Mesodermal cell (in vitro differentiated cells): Measurements from ENCODE around the gene KBTBD13.

ENCODE experiments used
- H3K27ac ChIP-seq: 2 replicates; pipeline ENCODE4 v1.7.0; 2013; ENCODE audit warnings: mild to moderate bottlenecking, low read depth, low read length, moderate library complexity; ENCODE audit not compliant: severe bottlenecking
- H3K36me3 ChIP-seq: 2 replicates; pipeline ENCODE4 v1.7.1; 2013; ENCODE audit warnings: mild to moderate bottlenecking, low read length, moderate library complexity; ENCODE audit not compliant: control insufficient read depth, insufficient read depth
- H3K4me1 ChIP-seq: one replicate; pipeline ENCODE4 v1.7.1; 2013; ENCODE audit warnings: mild to moderate bottlenecking, low read length; ENCODE audit not compliant: insufficient read depth, control insufficient read depth, poor library complexity, severe bottlenecking
- H3K4me3 ChIP-seq: 2 replicates; pipeline ENCODE4 v1.7.0; 2013; ENCODE audit warnings: low read length, control low read depth, mild to moderate bottlenecking; ENCODE audit not compliant: insufficient read depth, poor library complexity, severe bottlenecking; ENCODE audit errors: extremely low read depth
- H3K9me3 ChIP-seq: 2 replicates; pipeline ENCODE4 v1.7.1; 2013; ENCODE audit warnings: mild to moderate bottlenecking, low read length, moderate library complexity; ENCODE audit not compliant: control insufficient read depth
- WGBS, 2 experiments: methylation state at CpG; one replicate each; pipeline ENCODE4 v1.1.5; 2013; ENCODE audit warnings: missing lambda C conversion rate in 2 of 2; ENCODE audit not compliant: insufficient coverage in 2 of 2; 5-methylcytosine and 5-hydroxymethylcytosine counted together

KBTBD13 gene

DNA sequence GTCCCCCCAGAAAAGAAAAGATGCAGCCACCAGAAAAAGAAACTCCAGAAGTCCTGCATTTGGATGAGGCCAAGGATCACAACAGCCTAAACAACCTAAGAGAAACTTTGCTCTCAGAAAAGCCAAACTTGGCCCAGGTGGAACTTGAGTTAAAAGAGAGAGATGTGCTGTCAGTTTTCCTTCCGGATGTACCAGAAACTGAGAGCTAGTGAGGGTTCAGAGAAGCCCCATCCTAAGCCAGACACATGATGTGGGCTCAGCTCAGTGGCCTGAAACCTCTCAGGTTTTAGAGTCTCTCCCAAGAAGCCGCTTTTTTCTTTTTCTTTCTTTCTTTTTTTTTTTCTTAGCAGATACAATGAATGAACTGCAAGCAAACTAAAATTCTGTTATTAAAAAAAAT lies 23.6 kb upstream of the KBTBD13 start:
- WGBS, 2 experiments, result 89 to 100% methylated on average over 1 of the region's 2 CpGs
- no peak overlapping the region for H3K27ac ChIP-seq
- peaks cover 10% of the 10 kb centered on the region for H3K4me1 ChIP-seq
- peaks cover 36% of the 10 kb centered on the region for H3K36me3 ChIP-seq
- no peak overlapping the region for H3K4me3 ChIP-seq
- H3K9me3 ChIP-seq, result no peaks in the 10 kb centered on the region

GRCh38 chr15:65054333-65055200 lies 22.0 kb upstream of the KBTBD13 start:
- Histone ChIP-seq H3K9me3 (no peaks in the 10 kb centered on the region), H3K27ac (peak overlapping the region; percentile 16), H3K36me3 (peaks cover 49% of the 10 kb centered on the region), H3K4me1 (peaks cover 10% of the 10 kb centered on the region), H3K4me3 (no peak overlapping the region)
- 75 to 78% methylated on average over 24 to 26 of the region's 26 CpGs for WGBS, 2 experiments

GRCh38 chr15:65055201-65055870 lies 21.2 kb upstream of the KBTBD13 start:
- Histone ChIP-seq H3K36me3 (peaks cover 56% of the 10 kb centered on the region), H3K4me3 (no peak overlapping the region), H3K4me1 (peaks cover 6% of the 10 kb centered on the region), H3K9me3 (peaks cover 3% of the 10 kb centered on the region), H3K27ac (no peak overlapping the region)
- 90 to 92% methylated on average over 6 of the region's 6 CpGs for WGBS, 2 experiments

DNA sequence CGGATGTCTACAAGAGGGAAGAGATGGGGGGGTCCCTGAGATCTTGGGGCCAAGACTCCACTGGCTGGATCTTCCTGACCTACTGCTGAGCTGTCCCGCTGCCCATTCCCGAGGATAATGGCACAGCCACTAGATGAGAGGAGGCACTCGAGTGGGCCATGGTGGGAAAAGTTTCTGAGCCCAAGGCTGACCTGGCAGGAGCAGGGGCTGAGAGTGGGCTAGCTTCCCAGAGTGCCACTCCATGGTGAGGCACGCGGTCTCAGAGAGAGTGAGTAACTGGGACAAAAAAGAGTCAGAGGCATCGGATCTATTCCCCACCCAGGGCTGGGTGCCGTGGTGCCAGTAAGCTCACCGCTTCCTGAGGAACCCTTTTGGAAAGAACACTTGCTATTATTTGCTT lies 20.4 kb upstream of the KBTBD13 start:
- peaks cover 64% of the 10 kb centered on the region for H3K36me3 ChIP-seq
- 92 to 99% methylated on average over 7 to 8 of the region's 9 CpGs for WGBS, 2 experiments
- peaks cover 6% of the 10 kb centered on the region for H3K4me1 ChIP-seq
- peaks cover 7% of the 10 kb centered on the region for H3K9me3 ChIP-seq
- no peak overlapping the region for H3K4me3 ChIP-seq
- no peak overlapping the region for H3K27ac ChIP-seq

GRCh38 chr15:65056868-65057548 lies 19.5 kb upstream of the KBTBD13 start:
- WGBS, 2 experiments, result 91 to 100% methylated on average over 1 to 5 of the region's 8 CpGs
- peaks cover 73% of the 10 kb centered on the region for H3K36me3 ChIP-seq
- no peak overlapping the region for H3K4me3 ChIP-seq
- peaks cover 6% of the 10 kb centered on the region for H3K4me1 ChIP-seq
- H3K27ac ChIP-seq, result peak overlapping the region; percentile 16
- peaks cover 7% of the 10 kb centered on the region for H3K9me3 ChIP-seq

DNA sequence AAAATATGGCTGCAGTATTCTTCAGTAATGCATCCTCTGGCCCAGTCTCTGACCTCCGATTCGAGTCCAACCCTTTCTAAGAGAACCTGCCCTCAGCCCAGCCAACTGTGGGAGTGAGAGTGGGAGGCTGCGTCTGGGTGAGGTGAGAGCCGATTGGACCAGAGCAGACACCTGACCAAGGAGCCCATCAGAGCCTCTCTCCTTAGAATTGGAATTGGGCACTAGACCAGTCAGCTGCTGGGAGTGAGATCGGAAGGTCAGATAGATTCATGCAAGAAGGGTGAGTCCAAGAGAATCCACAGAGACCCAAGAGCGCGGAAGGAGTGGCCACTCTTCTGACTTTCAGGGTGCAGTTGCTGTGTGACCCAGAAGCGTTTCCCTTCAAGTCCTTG lies 19.0 kb upstream of the KBTBD13 start:
- Histone ChIP-seq H3K4me1 (peaks cover 11% of the 10 kb centered on the region), H3K4me3 (no peak overlapping the region), H3K27ac (no peak overlapping the region), H3K9me3 (peaks cover 7% of the 10 kb centered on the region), H3K36me3 (peaks cover 78% of the 10 kb centered on the region)
- 86 to 97% methylated on average over 4 to 5 of the region's 8 CpGs for WGBS, 2 experiments

GRCh38 chr15:65058394-65059368 lies 17.9 kb upstream of the KBTBD13 start:
- 98 to 99% methylated on average over 10 to 14 of the region's 16 CpGs for WGBS, 2 experiments
- Histone ChIP-seq H3K4me3 (no peak overlapping the region), H3K4me1 (peaks cover 22% of the 10 kb centered on the region), H3K36me3 (peaks cover 86% of the 10 kb centered on the region), H3K9me3 (peaks cover 7% of the 10 kb centered on the region), H3K27ac (no peak overlapping the region)

DNA sequence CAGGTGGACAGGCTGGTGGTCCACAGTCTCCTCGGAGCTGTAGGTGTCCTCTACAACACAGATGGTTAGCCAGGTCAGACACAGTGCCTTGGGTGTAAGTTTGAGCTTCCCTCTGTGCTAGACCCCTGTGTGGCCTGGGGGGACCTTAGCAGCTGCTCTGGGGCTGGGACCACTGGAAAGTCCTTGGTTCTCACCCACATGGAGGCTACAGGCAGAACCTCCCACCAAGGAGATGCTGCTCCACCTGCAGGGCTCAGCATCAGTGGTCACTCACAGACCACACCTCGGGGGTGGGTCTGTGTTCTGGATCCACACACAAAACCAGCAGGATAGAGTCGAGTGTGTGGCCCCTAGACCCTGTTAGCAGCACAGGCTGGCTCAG lies 17.2 kb upstream of the KBTBD13 start:
- Histone ChIP-seq H3K4me3 (no peak overlapping the region), H3K36me3 (peaks cover 87% of the 10 kb centered on the region), H3K9me3 (peaks cover 7% of the 10 kb centered on the region), H3K27ac (no peak overlapping the region), H3K4me1 (peaks cover 24% of the 10 kb centered on the region)
- WGBS, 2 experiments, result 91 to 92% methylated on average over 2 to 3 of the region's 3 CpGs

DNA sequence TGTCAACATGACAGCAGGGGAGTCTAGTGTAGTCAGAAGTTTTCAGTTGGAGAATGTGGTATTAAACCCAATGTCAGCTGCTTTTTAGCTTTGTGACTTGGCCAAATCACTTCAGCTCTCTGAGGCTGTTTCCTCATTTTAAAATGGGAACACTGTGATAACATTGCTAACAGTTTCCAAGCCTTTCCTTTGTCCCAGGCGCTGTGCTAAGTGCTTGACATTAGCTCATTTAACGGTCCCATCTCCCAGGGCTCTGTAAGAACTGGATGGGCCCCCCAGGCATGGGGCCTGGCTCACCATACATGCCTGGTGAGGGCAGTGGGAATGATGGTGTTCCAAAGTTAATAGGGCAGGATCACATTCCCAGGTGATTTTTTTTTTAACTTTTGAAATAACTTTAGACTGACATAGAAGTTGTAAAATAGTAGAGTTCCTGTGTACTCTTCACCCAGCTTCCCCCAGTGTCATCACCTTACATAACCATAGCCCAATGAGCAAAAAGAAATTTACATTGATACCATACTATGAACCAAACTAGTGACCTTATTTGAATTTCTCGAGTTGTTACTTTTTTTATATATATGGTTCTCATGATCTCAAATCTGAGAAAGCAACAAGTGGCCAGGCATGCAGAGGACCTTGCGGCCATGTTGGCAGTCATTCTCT lies 16.5 kb upstream of the KBTBD13 start:
- Histone ChIP-seq H3K27ac (no peak overlapping the region), H3K4me3 (no peak overlapping the region), H3K9me3 (peaks cover 7% of the 10 kb centered on the region), H3K36me3 (peaks cover 85% of the 10 kb centered on the region), H3K4me1 (peaks cover 24% of the 10 kb centered on the region)
- 96 to 100% methylated on average over 3 of the region's 4 CpGs for WGBS, 2 experiments
